Neural cell (in vitro differentiated cells): Measurements from ENCODE around the gene RPS3.

Experiments
- EZH2 ChIP-seq: fragments of 200-600, 300-800 bp; shearing (Covaris generic), sonication (generic); IDR thresholded peaks from 2 replicates; pipeline ENCODE4 v1.6.1; 2014; ENCODE audit warnings: antibody characterized with exemption, low read length, borderline replicate concordance, mild to moderate bottlenecking; ENCODE audit not compliant: insufficient read depth, poor library complexity, severe bottlenecking
- MXI1 ChIP-seq: fragments of 450-650 bp; conservative IDR thresholded peaks from 2 replicates; pipeline ENCODE4 v1.6.1; 2014; ENCODE audit warnings: antibody characterized with exemption, mild to moderate bottlenecking; ENCODE audit not compliant: poor library complexity, severe bottlenecking
- TF ChIP-seq, protein P1 (sequence below): fragments of 450-650 bp; IDR thresholded peaks from 2 replicates; pipeline ENCODE4 v1.5.1; 2014; ENCODE audit warnings: antibody characterized with exemption, mild to moderate bottlenecking, moderate library complexity; ENCODE audit not compliant: poor library complexity, severe bottlenecking

- TF ChIP-seq MXI1 (no peak), EZH2 (no peak)
- TF ChIP-seq, protein P1, sequence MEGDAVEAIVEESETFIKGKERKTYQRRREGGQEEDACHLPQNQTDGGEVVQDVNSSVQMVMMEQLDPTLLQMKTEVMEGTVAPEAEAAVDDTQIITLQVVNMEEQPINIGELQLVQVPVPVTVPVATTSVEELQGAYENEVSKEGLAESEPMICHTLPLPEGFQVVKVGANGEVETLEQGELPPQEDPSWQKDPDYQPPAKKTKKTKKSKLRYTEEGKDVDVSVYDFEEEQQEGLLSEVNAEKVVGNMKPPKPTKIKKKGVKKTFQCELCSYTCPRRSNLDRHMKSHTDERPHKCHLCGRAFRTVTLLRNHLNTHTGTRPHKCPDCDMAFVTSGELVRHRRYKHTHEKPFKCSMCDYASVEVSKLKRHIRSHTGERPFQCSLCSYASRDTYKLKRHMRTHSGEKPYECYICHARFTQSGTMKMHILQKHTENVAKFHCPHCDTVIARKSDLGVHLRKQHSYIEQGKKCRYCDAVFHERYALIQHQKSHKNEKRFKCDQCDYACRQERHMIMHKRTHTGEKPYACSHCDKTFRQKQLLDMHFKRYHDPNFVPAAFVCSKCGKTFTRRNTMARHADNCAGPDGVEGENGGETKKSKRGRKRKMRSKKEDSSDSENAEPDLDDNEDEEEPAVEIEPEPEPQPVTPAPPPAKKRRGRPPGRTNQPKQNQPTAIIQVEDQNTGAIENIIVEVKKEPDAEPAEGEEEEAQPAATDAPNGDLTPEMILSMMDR: no peak
Measured at GRCh38 chr11:75432911-75433321, 33.6 kb downstream of the RPS3 start, which contains the start of gene KLHL35.
